COLO668 (cell line): ENCODE data around the gene PRPSAP2.

ENCODE experiments used
- DNase-seq: peaks from one replicate; lab custom pipeline; 2025; ENCODE audit not compliant: unreplicated experiment; lab: John Stamatoyannopoulos, UW

PRPSAP2 gene

DNA sequence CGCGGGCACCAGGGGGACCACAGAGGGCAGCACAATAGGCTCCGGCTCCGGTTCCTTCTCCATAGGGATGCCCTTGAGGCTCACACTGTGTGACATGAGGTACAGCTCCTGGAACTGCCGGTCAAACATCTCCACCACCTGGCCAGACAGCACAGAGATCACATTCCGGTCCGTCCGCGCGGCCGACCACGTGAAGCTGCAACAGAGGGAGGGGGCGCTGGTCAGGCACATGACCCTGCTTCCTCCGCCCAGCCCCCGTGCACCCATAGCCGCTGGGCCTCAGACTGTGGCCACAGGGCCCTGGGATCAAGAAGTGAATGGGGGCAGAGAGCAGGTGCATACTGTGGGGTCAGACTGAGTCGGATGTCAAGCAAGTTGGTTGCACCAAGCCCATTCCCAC, 120.7 kb downstream of the PRPSAP2 start:
- no peak for DNase-seq
